Gastrocnemius medialis (tissue), 4 donors: ENCODE data around the gene C19orf85.

Experiments
- CTCF ChIP-seq, 5 experiments: fragments of 450-650 bp in 3 of 5; fragments of 200-600 bp in 2 of 5; sonication (generic) in 2 of 5; IDR thresholded peaks in 4 of 5; conservative IDR thresholded peaks in 1 of 5; 1 replicate in 4 of 5; 2 replicates in 1 of 5; pipeline ENCODE4 v1.5.1; 2016 to 2019; ENCODE audit warnings: antibody characterized with exemption in 5 of 5, mild to moderate bottlenecking in 3 of 5, moderate library complexity in 3 of 5
- POLR2A ChIP-seq, 2 donors: fragments of 450-650 bp; IDR thresholded peaks; one replicate each; pipeline ENCODE4 v1.6.1; 2017; ENCODE audit warnings: antibody characterized with exemption in 2 of 2, mild to moderate bottlenecking in 2 of 2, moderate library complexity in 2 of 2

- TF ChIP-seq CTCF (IDR thresholded peaks at IDR 0.05 in 4 of 5, conservative IDR thresholded peaks at IDR 0.05 in 1 of 5) (no peak), POLR2A (IDR thresholded peaks at IDR 0.05) (no peak)
Observed at GRCh38 chr19:55482967-55483705, 18.6 kb upstream of the C19orf85 start.
